Raji (cell line): Measurements from ENCODE around the gene SPANXN5.
"Not testable (repeated sequence)": the region's sequence is repeated elsewhere in the genome, so short reads cannot be mapped to it uniquely, and the experiment has no call there.

ENCODE experiments used
- POLR2A ChIP-seq: IDR thresholded peaks from 2 replicates; pipeline ENCODE4 v1.6.1; 2011; ENCODE audit warnings: low read depth, low read length, control low read depth; ENCODE audit not compliant: insufficient read depth

The SPANXN5 gene

DNA sequence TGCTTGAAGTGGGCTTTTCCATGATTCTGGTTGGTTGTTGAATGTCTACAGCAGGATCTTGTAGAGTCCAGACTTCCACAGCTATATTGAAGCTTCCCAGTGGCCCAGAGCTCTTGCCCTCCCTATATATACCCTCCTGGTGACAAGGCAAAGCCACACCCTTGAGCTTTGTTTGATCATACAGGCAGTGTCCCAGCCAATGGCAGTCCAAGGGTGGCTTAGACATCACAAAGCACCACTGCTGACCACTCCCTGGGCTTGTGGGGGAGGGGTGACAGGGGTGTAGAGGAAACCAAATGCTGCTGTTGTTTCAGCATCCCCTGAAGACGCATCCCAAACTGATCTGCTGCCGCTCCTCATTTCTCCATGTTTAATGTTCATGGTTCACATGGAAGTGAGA is at the start of gene SPANXN5:
SPANXN5 (minus strand) TSS at position 101 of the 400 bp plus-strand sequence; CDS start at position 22, 79 bp downstream.
- not testable (repeated sequence) for TF ChIP-seq POLR2A

DNA sequence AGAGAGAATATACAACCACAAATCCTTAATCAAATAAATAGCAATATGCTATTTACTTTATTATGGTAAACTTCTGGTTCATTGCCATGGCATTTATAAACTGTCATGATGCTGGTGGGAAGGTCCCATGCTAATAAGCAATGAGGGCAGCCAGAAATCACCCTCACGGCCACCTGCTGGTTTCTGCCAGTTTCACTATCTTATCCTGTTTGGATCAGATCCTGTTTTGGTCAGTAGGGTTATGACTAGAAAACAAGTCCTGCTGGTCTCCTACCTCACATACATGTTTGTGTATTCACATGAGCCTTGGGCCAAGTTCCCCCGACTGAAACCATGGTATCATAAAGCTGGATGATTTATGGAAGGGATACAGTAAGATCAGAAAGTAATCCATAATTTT is 41.9 kb upstream of the SPANXN5 start:
- TF ChIP-seq POLR2A: no peak

GRCh38 chrX:52830551-52830950 is 33.3 kb upstream of the SPANXN5 start:
- no peak for TF ChIP-seq POLR2A

- no peak for TF ChIP-seq POLR2A
Observed at GRCh38 chrX:52824608-52825007, 27.4 kb upstream of the SPANXN5 start.

DNA sequence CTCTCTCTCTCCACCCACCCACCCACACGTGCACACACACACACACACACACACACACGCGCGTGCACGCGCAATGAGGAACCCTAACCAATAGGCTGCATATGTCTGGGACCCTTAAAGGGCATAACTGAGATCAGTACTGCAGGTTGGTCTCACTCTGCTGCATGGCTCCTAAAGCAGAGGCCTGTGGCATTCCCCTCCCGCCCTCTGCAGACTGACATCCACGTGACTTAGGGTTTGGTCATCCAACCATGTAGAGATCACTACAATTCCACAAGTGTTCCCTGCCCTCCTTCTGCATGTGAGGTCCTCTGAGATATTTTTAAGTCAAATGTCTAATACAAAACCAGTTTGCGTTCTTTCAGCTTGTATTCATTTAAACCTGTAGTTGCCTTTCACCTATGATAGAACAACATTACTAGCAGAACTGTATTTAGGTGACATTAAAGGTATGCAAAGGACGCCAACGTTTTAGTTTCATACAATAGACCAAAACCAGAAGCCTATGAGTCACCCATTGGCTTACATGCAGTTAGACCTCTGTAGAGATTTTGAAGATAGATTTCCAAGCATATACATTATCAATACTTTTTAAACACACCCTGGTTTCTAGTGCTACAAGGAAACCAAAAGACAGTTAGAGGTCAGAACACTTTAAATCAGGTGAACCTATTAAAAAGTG is 24.0 kb upstream of the SPANXN5 start:
- TF ChIP-seq POLR2A: no peak

GRCh38 chrX:52819788-52820187 is 22.6 kb upstream of the SPANXN5 start:
- no peak for TF ChIP-seq POLR2A

- TF ChIP-seq POLR2A: no peak
Observed at GRCh38 chrX:52811065-52811625, 13.9 kb upstream of the SPANXN5 start, which contains the start of gene XAGE5. XAGE5 (plus strand) TSS chrX:52811287; CDS start chrX:52812567, 1,280 bp downstream.

GRCh38 chrX:52750952-52751351 is 46.3 kb downstream of the SPANXN5 start, which contains the start of gene SSX2B:
SSX2B (plus strand) TSS chrX:52751252; CDS start chrX:52752681, 1,429 bp downstream.
- TF ChIP-seq POLR2A: not testable (repeated sequence)
